HepG2 (cell line): ENCODE data around the gene MED9. TPM values are rescaled to one million over a fixed set of nuclear protein-coding genes. Genes with fewer than 3 reads are reported as not detected.
A peak's percentile ranks its signal among the peaks of the same experiment; 100 is the strongest.

Source experiments
- ARID5B ChIP-seq: IDR thresholded peaks from 2 replicates; pipeline ENCODE4 v1.4.0; 2020; ENCODE audit warnings: mild to moderate bottlenecking, missing genetic modification reagents
- ARNTL ChIP-seq: sonication (generic); formaldehyde crosslinking; IDR thresholded peaks from 2 replicates; pipeline ENCODE4 v1.4.0; 2020; ENCODE audit warnings: mild to moderate bottlenecking, missing genetic modification reagents
- CBX1 ChIP-seq: IDR thresholded peaks from one replicate; pipeline ENCODE4 v1.6.1; 2016; ENCODE audit warnings: antibody characterized with exemption, low read depth
- CREB1 ChIP-seq, 2 experiments: fragments of 450-650 bp in 1 of 2; IDR thresholded peaks; 2 replicates each; pipeline ENCODE4 v1.6.1; 2016 to 2017; ENCODE audit warnings: control low read depth in 1 of 2, mild to moderate bottlenecking in 1 of 2, missing compliant biosample characterization in 1 of 2, missing genetic modification characterization in 1 of 2
- DNMT1 ChIP-seq: sonication (generic); formaldehyde crosslinking; IDR thresholded peaks from 2 replicates; pipeline ENCODE4 v1.5.1; 2020; ENCODE audit warnings: mild to moderate bottlenecking, missing genetic modification reagents
- GATAD2A ChIP-seq: IDR thresholded peaks from 2 replicates; pipeline ENCODE4 v1.6.1; 2016
- LCORL ChIP-seq, 2 experiments: fragments of 450-650 bp in 1 of 2; sonication (generic) in 1 of 2; formaldehyde crosslinking in 1 of 2; IDR thresholded peaks; 2 replicates each; pipeline versions ENCODE4 v1.5.0 to v1.6.1; 2017 to 2020; ENCODE audit warnings: antibody characterized with exemption in 1 of 2, missing genetic modification reagents in 1 of 2
- REST ChIP-seq, 2 experiments: IDR thresholded peaks; 2 replicates each; pipeline ENCODE4 v1.6.1; 2011 to 2012; ENCODE audit warnings: low read length in 2 of 2, borderline replicate concordance in 1 of 2, low read depth in 1 of 2, mild to moderate bottlenecking in 1 of 2, moderate library complexity in 1 of 2
- SALL1 ChIP-seq: sonication (generic); formaldehyde crosslinking; IDR thresholded peaks from 2 replicates; pipeline ENCODE4 v1.8.0; 2022; ENCODE audit warnings: mild to moderate bottlenecking, missing genetic modification reagents
- TFAP4 ChIP-seq: sonication (generic); IDR thresholded peaks from 2 replicates; pipeline ENCODE4 v1.6.1; 2016; ENCODE audit warnings: low read depth, borderline replicate concordance
- ZBTB25 ChIP-seq: IDR thresholded peaks from 2 replicates; pipeline ENCODE4 v1.6.1; 2018; ENCODE audit warnings: missing genetic modification reagents
- ZNF18 ChIP-seq: sonication (generic); formaldehyde crosslinking; IDR thresholded peaks from 2 replicates; pipeline ENCODE4 v1.8.0; 2022; ENCODE audit warnings: mild to moderate bottlenecking, missing genetic modification reagents; ENCODE audit not compliant: insufficient replicate concordance
- ZNF234 ChIP-seq: sonication (generic); formaldehyde crosslinking; conservative IDR thresholded peaks from 2 replicates; pipeline ENCODE4 v1.5.1; 2020; ENCODE audit warnings: mild to moderate bottlenecking, missing genetic modification reagents
- ZNF264 ChIP-seq: sonication (generic); formaldehyde crosslinking; IDR thresholded peaks from 2 replicates; pipeline ENCODE4 v1.4.0; 2020; ENCODE audit warnings: missing genetic modification reagents
- ZNF543 ChIP-seq: sonication (generic); formaldehyde crosslinking; IDR thresholded peaks from 2 replicates; pipeline ENCODE4 v1.4.0; 2020; ENCODE audit warnings: mild to moderate bottlenecking, missing genetic modification reagents
- ZNF616 ChIP-seq: sonication (generic); formaldehyde crosslinking; IDR thresholded peaks from 2 replicates; pipeline ENCODE4 v1.5.0; 2020; ENCODE audit warnings: low read depth, mild to moderate bottlenecking, missing genetic modification reagents
- polyA plus RNA-seq, 8 experiments: library from polyadenylated mRNA; depleted of rRNA in 3 of 8; stranded (reverse) in 7 of 8; unstranded in 1 of 8; fragments of >200 nt; fragmentation: Illumina TruSeq in 4 of 8; extraction: Trizol in 4 of 8; gene quantifications; 2 replicates each; pipeline versions ENCODE4 v1.2.1 to v1.2.3, GENCODE V29; 2011 to 2016; ENCODE audit warnings: low read depth in 4 of 8, missing spikeins in 1 of 8, mixed read lengths in 1 of 8; ENCODE audit not compliant: insufficient read depth in 1 of 8
- total RNA-seq, 5 experiments: library from RNA; depleted of rRNA; stranded (reverse); fragments of >200 nt; fragmentation: Illumina TruSeq; extraction: Trizol; gene quantifications; 2 replicates each; pipeline ENCODE4 v1.2.3, GENCODE V29; 2016; ENCODE audit warnings: low read depth in 1 of 5

The MED9 gene
- total and polyA plus RNA-seq, 2 of the 13 experiments (the other 11 are each of a cell fraction or from before 2014, with no cell fraction given) = 11.9 to 15.1 TPM

GRCh38 chr17:17468217-17469010 is 8.4 kb upstream of the MED9 start (continued):
- TF ChIP-seq ZBTB25 (no peak), ARNTL (CRISPR knock-in tag) (no peak), DNMT1 (CRISPR knock-in tag) (no peak), ZNF264 (peak; percentile 96), TFAP4 (peak; percentile 72; the same call in 1 of the 2 replicates), REST (IDR thresholded peaks at IDR 0.05; ENCODE audit: borderline replicate concordance in 1 of 2, low read depth in 1 of 2, low read length in 2 of 2) (no peak), CBX1 (no peak), SALL1 (peak; percentile 12; the same call in 1 of the 2 replicates), ARID5B (CRISPR knock-in tag) (peak; percentile 26; the same call in 1 of the 2 replicates), ZNF616 (no peak), GATAD2A (CRISPR knock-in tag) (0 out of 2 replicates have a peak, but pooled peaks have one; percentile 39), CREB1 (IDR thresholded peaks at IDR 0.05) (no peak), CREB1 (CRISPR knock-in tag; IDR thresholded peaks at IDR 0.05) (no peak), ZNF18 (CRISPR knock-in tag) (no peak), ZNF543 (no peak), ZNF234 (CRISPR knock-in tag) (no peak), LCORL (IDR thresholded peaks at IDR 0.05) (no peak), LCORL (CRISPR knock-in tag; IDR thresholded peaks at IDR 0.05) (no peak)
